Spinal cord (tissue), 10 donors: ENCODE results near the gene ELAVL4. TPM values are rescaled to one million over a fixed set of nuclear protein-coding genes. Genes with fewer than 3 reads are reported as not detected.
A peak's percentile ranks its signal among the peaks of the same experiment; 100 is the strongest.

Source experiments
- DNase-seq, 6 donors: peaks; one replicate each; pipeline versions ENCODE4 v3.0.0 to v3.0.0-alpha.2; 2013 to 2015; ENCODE audit warnings: low spot score in 6 of 6, low read depth in 4 of 6
- H3K27ac ChIP-seq: one replicate; pipeline ENCODE4 v1.5.1; 2013; ENCODE audit warnings: low read depth, low read length, control low read depth
- H3K27me3 ChIP-seq: one replicate; pipeline ENCODE4 v1.6.1; 2013; ENCODE audit warnings: low read length; ENCODE audit not compliant: control insufficient read depth, insufficient read depth
- H3K36me3 ChIP-seq: one replicate; pipeline ENCODE4 v1.6.1; 2013; ENCODE audit warnings: low read length; ENCODE audit not compliant: control insufficient read depth, insufficient read depth
- H3K4me1 ChIP-seq: one replicate; pipeline ENCODE4 v1.6.1; 2013; ENCODE audit warnings: low read length; ENCODE audit not compliant: control insufficient read depth, insufficient read depth
- H3K4me3 ChIP-seq: one replicate; pipeline ENCODE4 v1.5.1; 2013; ENCODE audit warnings: low read depth, low read length, control low read depth
- H3K9me3 ChIP-seq: one replicate; pipeline ENCODE4 v1.6.1; 2013; ENCODE audit warnings: low read length; ENCODE audit not compliant: control insufficient read depth, insufficient read depth
- WGBS: methylation state at CpG from one replicate; pipeline ENCODE4 v1.1.5; 2013; ENCODE audit warnings: missing lambda C conversion rate; ENCODE audit not compliant: insufficient coverage; 5-methylcytosine and 5-hydroxymethylcytosine counted together
- polyA plus RNA-seq, 2 donors: library from polyadenylated mRNA; unstranded; fragments of 120-200 nt; gene quantifications; one replicate each; pipeline ENCODE4 v1.2.1, GENCODE V29; 2013; ENCODE audit not compliant: insufficient read length in 2 of 2
- total RNA-seq, 2 donors: library from RNA; depleted of rRNA in 1 of 2; stranded (reverse); fragments of 120-200 nt in 1 of 2; fragments of >200 nt in 1 of 2; gene quantifications; one replicate each; pipeline versions ENCODE4 v1.2.3 to v1.2.4, GENCODE V29; 2013 to 2014
- donor health status: healthy.

Gene ELAVL4
- total and polyA plus RNA-seq, 4 donors: 24.8 to 77.4 (median 68.5) TPM

- peaks cover 26% of the 10 kb centered on the region for H3K27me3 ChIP-seq
- no peaks in the 10 kb centered on the region for H3K9me3 ChIP-seq
- peak in 3 of 6 donors; percentile 28 to 87 (median 78) for DNase-seq
- H3K36me3 ChIP-seq: no peaks in the 10 kb centered on the region
- 4% methylated on average over 9 of the region's 9 CpGs for WGBS
- peaks cover 3% of the 10 kb centered on the region for H3K4me1 ChIP-seq
- H3K4me3 ChIP-seq: peak overlapping the region; percentile 43
- peak overlapping the region; percentile 6 for H3K27ac ChIP-seq
Observed at GRCh38 chr1:50110151-50110550, 1.4 kb downstream of the ELAVL4 start.

DNA sequence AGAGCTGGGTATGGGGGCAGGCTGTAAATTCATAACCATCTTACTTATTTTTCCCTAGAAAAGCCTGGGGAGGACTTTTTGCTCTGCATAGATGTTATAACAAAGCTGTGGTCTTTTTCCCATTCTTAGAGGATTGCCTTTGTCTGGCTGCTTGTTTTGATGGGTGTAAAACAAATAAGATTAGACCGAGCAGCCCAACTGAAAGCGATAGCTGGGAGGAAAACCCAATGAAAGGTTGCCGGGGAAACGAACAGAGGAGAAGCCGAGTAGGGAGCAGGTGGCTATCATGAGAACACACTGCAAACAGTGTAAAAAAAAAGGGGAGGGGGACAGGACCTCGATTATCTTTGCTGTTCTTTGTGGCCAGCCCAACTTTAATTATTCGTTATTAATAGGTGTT, 1.9 kb downstream of the ELAVL4 start:
- H3K4me1 ChIP-seq: peaks cover 3% of the 10 kb centered on the region
- WGBS: 0% methylated on average over 5 of the region's 7 CpGs
- peak overlapping the region; percentile 43 for H3K4me3 ChIP-seq
- H3K36me3 ChIP-seq: no peaks in the 10 kb centered on the region
- DNase-seq: peak in 4 of 6 donors; percentile 48 to 95 (median 80)
- peaks cover 26% of the 10 kb centered on the region for H3K27me3 ChIP-seq
- no peaks in the 10 kb centered on the region for H3K9me3 ChIP-seq
- peak overlapping the region; percentile 6 for H3K27ac ChIP-seq

DNA sequence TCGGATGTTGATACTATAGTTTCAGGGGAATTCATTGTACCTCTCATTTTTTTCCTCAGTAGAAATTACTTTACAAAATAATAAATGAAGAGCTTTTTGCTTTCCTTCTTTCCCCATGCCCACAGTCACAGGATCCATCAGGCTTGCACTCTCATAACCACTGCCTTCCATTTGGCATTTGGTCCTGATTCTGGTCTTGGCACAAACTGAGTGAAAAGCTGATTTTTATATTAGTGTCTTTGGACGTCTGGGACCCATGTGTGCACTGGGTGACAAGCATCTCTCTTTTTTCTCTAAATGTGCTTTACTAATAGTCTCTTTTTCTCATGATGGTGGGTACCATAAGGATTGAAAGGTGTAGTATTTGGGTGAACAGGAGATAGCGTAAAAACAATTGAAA, 2.8 kb downstream of the ELAVL4 start:
- Histone ChIP-seq H3K4me1 (peaks cover 3% of the 10 kb centered on the region), H3K36me3 (no peaks in the 10 kb centered on the region), H3K9me3 (no peaks in the 10 kb centered on the region), H3K27ac (peak overlapping the region; percentile 6), H3K4me3 (peak overlapping the region; percentile 43), H3K27me3 (peaks cover 23% of the 10 kb centered on the region)
- 60% methylated on average over 1 of the region's 3 CpGs for WGBS
- DNase-seq: peak in 2 of 6 donors; percentile 57 to 73

GRCh38 chr1:50112193-50112592, 3.5 kb downstream of the ELAVL4 start:
- Histone ChIP-seq H3K27me3 (peaks cover 21% of the 10 kb centered on the region), H3K4me3 (peak overlapping the region; percentile 13), H3K4me1 (peaks cover 3% of the 10 kb centered on the region), H3K9me3 (no peaks in the 10 kb centered on the region), H3K36me3 (no peaks in the 10 kb centered on the region), H3K27ac (no peak overlapping the region)
- no CpG with 5 or more reads among the region's 3 CpGs for WGBS
- peak in 1 of 6 donors; percentile 60 for DNase-seq

- DNase-seq: no peak
- H3K4me1 ChIP-seq: no peaks in the 10 kb centered on the region
- no peaks in the 10 kb centered on the region for H3K36me3 ChIP-seq
- no peaks in the 10 kb centered on the region for H3K27me3 ChIP-seq
- H3K9me3 ChIP-seq: no peaks in the 10 kb centered on the region
- no peak overlapping the region for H3K27ac ChIP-seq
- H3K4me3 ChIP-seq: no peak overlapping the region
Observed at GRCh38 chr1:50123071-50123470, 14.4 kb downstream of the ELAVL4 start.

- Histone ChIP-seq H3K4me3 (no peak overlapping the region), H3K9me3 (no peaks in the 10 kb centered on the region), H3K36me3 (no peaks in the 10 kb centered on the region), H3K27ac (no peak overlapping the region), H3K4me1 (no peaks in the 10 kb centered on the region), H3K27me3 (no peaks in the 10 kb centered on the region)
- 88% methylated on average over 1 of the region's 5 CpGs for WGBS
- no peak for DNase-seq
Observed at GRCh38 chr1:50126927-50127715, 18.4 kb downstream of the ELAVL4 start.

- no peak overlapping the region for H3K4me3 ChIP-seq
- H3K9me3 ChIP-seq: no peaks in the 10 kb centered on the region
- no peaks in the 10 kb centered on the region for H3K4me1 ChIP-seq
- no peaks in the 10 kb centered on the region for H3K36me3 ChIP-seq
- WGBS: 17% methylated on average over 1 of the region's 1 CpG
- no peak for DNase-seq
- H3K27ac ChIP-seq: no peak overlapping the region
- no peaks in the 10 kb centered on the region for H3K27me3 ChIP-seq
Observed at GRCh38 chr1:50129201-50129600, 20.5 kb downstream of the ELAVL4 start.

DNA sequence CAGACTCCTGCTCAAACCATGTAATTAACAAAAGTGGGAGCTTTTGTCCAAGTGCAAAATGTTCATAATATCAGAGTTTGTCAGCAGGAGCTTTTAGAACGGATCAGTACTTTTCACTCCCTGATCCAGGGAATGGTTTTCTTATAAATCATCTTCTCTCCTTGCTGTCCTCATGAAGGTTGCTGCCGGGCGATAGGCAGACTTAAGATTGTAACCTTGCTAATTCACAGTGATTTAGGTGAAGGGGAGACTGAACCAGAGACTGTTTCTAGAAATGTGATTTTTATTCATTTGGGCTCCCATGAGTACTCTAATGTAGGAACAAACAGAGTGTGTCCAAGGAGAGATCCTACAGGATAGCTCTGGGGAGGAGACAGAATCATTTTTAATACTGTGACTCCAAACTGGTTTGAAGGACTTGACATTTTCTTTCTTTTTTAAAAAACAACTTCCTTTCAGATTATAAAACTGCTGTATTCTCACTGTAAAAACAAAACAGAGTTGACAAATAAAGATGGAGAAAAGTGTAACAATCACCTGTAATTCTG, 23.7 kb downstream of the ELAVL4 start:
- Histone ChIP-seq H3K27me3 (no peaks in the 10 kb centered on the region), H3K27ac (no peak overlapping the region), H3K36me3 (no peaks in the 10 kb centered on the region), H3K9me3 (no peaks in the 10 kb centered on the region), H3K4me3 (no peak overlapping the region), H3K4me1 (no peaks in the 10 kb centered on the region)
- DNase-seq: peak in 1 of 6 donors; percentile 30
- WGBS: 80% methylated on average over 1 of the region's 3 CpGs

GRCh38 chr1:50135716-50136115, 27.0 kb downstream of the ELAVL4 start:
- Histone ChIP-seq H3K4me1 (no peaks in the 10 kb centered on the region), H3K27me3 (no peaks in the 10 kb centered on the region), H3K36me3 (no peaks in the 10 kb centered on the region), H3K4me3 (no peak overlapping the region), H3K27ac (no peak overlapping the region), H3K9me3 (no peaks in the 10 kb centered on the region)
- no peak for DNase-seq
- WGBS: 100% methylated on average over 1 of the region's 2 CpGs
